T-helper 17 cell (primary cell): ENCODE data around the gene C1orf21. TPM values are rescaled to one million over a fixed set of nuclear protein-coding genes. Genes with fewer than 3 reads are reported as not detected.

Source experiments
- ATAC-seq: fragments of 150-1000 bp; cut with Tn5 transposase; 2 replicates; pipeline ENCODE4 v1.10.0; 2021; ENCODE audit warnings: mild to moderate bottlenecking, moderate library complexity
- DNase-seq, 3 donors: peaks; one replicate each; pipeline versions ENCODE4 v3.0.0 to v3.0.0-alpha.2; 2020 to 2021
- H3K9me3 ChIP-seq: one replicate; pipeline ENCODE4 v1.7.0; 2013; ENCODE audit warnings: low read length, mild to moderate bottlenecking; ENCODE audit not compliant: control insufficient read depth, poor library complexity, severe bottlenecking
- H3K27ac Mint-ChIP-seq: one replicate; pipeline ENCODE4 v1.8.0; 2022; ENCODE audit warnings: mild to moderate bottlenecking, moderate library complexity, mixed read lengths
- H3K27me3 Mint-ChIP-seq: one replicate; pipeline ENCODE4 v1.8.0; 2022; ENCODE audit warnings: mixed read lengths
- H3K36me3 Mint-ChIP-seq: one replicate; pipeline ENCODE4 v1.8.0; 2022; ENCODE audit warnings: low read depth, mixed read lengths
- H3K4me1 Mint-ChIP-seq: one replicate; pipeline ENCODE4 v1.8.0; 2022; ENCODE audit warnings: mild to moderate bottlenecking, mixed read lengths
- H3K4me3 Mint-ChIP-seq: one replicate; pipeline ENCODE4 v1.8.0; 2022; ENCODE audit warnings: mild to moderate bottlenecking, moderate library complexity, mixed read lengths
- total RNA-seq, 4 donors: library from RNA in 2 of 4; stranded (reverse) in 2 of 4; gene quantifications; one replicate each; pipeline ENCODE4 v1.2.3 and lab custom pipeline; 2022 to 2026

Gene C1orf21
- total RNA-seq, 2 donors from 2014 or later = 0.78 to 1.1 TPM

DNA sequence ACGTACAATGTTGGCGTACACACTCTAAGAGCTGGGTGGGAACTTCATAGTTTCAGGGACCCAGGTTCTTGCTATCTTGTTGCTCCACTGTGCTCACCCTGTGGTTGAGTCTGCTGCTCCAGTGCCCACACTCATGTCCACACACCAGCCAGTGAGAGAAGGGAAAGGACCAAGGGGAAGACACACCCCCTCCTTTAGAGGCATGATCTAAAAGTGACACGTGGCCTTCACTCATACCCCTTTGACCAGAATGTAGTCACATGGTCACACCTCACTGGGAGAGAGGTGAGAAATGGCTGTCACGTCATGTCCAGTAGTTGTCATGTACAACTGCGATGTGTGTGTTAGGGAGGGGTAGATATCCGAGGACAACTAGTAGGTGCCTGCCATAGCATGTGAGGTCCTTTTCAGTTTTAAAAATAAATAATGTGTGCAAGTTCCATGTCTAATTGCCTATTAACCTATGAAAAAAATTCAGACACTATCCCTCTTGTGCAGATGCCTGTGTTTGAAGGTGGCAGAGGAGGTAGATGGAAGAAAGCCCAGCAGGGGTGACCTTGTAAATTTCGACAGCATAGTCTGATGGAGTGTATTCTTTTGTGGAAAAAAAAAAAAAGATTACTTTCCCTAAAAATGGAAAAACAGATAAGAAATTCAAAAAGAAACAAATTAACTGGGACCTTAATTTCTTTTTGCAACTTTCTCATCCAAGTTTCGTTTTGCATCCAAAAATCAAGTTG lies 149.6 kb downstream of the C1orf21 start:
- Mint-ChIP-seq H3K4me1 (no peaks in the 10 kb centered on the region), H3K27me3 (peaks cover 12% of the 10 kb centered on the region), H3K27ac (no peak overlapping the region), H3K4me3 (no peak overlapping the region), H3K36me3 (no peaks in the 10 kb centered on the region)
- ATAC-seq (no peak), DNase-seq (no peak)
- no peaks in the 10 kb centered on the region for H3K9me3 ChIP-seq

DNA sequence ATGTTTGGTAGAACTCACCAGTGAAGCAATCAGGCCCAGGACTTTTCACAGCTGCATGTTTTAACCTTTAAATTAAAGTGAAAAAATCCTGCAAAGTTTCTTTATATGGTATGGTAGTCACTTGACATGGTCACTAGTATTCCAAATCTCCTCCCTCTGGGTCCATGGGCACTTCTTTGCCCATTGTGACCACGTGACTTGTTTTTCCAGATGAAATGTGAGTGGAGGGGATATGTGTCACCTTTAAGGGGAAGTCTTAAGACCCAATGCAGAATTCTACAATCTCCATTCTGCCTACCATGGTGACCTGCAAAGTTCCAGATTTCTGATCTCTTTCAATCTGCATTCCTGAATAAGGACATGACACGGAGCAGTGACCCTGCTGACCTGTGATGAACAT lies 152.8 kb downstream of the C1orf21 start:
- Mint-ChIP-seq H3K4me1 (no peaks in the 10 kb centered on the region), H3K36me3 (no peaks in the 10 kb centered on the region), H3K27ac (no peak overlapping the region), H3K4me3 (no peak overlapping the region), H3K27me3 (peaks cover 13% of the 10 kb centered on the region)
- H3K9me3 ChIP-seq = no peaks in the 10 kb centered on the region
- no peak for ATAC-seq
- DNase-seq = no peak

DNA sequence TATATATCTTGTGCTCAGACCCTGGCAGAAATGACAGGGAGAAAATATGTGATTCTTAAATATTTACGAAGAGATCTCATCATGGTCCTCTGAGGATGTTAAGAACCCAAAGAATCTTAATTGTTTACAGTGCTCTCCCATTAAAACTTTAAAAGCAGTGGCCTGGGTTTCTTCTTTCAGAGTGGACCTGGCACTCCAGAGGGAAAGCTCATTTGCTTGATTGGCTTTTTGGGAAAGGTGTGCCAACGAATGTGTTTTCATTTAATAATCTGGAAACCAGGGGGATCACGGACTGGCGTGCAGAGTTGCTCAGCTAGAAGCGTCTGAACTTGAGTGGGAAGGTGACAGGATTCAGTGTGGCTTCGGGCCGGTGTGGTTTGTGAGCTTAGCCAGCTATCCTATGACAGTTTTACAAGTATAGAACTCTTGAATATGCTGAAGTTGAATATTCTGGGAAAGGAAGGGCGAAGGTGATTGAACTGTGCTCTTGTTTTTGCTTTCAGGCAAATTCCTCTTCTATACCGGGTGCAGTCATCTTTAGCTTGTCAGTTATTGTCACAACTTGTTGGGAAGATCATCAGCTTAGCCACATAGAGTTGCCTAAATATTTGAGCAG lies 154.8 kb downstream of the C1orf21 start:
- Mint-ChIP-seq H3K4me1 (no peaks in the 10 kb centered on the region), H3K4me3 (no peak overlapping the region), H3K36me3 (no peaks in the 10 kb centered on the region), H3K27me3 (peaks cover 15% of the 10 kb centered on the region), H3K27ac (no peak overlapping the region)
- no peaks in the 10 kb centered on the region for H3K9me3 ChIP-seq
- ATAC-seq (no peak), DNase-seq (no peak)

DNA sequence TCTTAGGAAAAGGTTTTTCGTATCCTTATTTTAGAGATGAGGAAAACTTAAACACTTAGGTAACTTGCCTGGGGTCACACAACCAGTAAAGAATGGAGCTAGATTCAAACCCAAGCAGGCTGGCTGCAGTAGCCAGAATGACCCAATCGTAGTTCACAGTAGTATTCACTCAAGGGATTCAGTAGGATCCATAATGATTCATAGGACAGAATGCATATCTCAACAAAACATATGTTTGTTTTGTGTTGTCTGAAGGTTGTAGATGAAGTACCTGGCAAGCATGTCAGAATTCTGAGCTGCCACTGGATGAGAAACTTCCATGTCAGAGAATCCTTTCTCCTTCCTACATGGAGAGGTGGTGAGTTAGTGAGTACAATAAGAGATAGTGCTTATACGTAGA lies 155.5 kb downstream of the C1orf21 start:
- H3K36me3 Mint-ChIP-seq = no peaks in the 10 kb centered on the region
- no peak overlapping the region for H3K27ac Mint-ChIP-seq
- no peaks in the 10 kb centered on the region for H3K4me1 Mint-ChIP-seq
- DNase-seq = no peak
- no peak overlapping the region for H3K4me3 Mint-ChIP-seq
- H3K9me3 ChIP-seq = no peaks in the 10 kb centered on the region
- peaks cover 15% of the 10 kb centered on the region for H3K27me3 Mint-ChIP-seq
- no peak for ATAC-seq

DNA sequence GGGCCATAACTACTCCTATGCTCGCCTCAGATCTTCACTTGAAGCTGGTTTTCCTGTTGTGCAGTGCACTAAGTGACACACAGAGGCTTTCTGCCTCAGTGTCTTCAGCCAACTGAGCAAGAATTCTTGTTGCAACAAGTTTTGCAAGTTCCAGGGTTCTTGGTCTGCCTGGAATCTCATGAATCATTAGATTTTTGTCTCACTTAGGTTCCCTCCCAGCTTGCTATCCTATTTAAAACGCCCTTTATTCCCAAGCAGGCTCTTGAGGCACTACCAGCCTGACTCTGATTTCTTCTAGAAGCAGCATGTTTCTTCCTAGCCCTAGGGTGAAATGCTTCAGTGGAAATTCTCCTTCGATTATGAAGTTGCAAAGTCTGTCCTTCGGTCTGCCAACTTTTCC lies 158.8 kb downstream of the C1orf21 start:
- H3K36me3 Mint-ChIP-seq = no peaks in the 10 kb centered on the region
- ATAC-seq = no peak
- no peak for DNase-seq
- H3K4me3 Mint-ChIP-seq = no peak overlapping the region
- H3K27me3 Mint-ChIP-seq = peaks cover 18% of the 10 kb centered on the region
- H3K9me3 ChIP-seq = no peaks in the 10 kb centered on the region
- no peak overlapping the region for H3K27ac Mint-ChIP-seq
- H3K4me1 Mint-ChIP-seq = no peaks in the 10 kb centered on the region

DNA sequence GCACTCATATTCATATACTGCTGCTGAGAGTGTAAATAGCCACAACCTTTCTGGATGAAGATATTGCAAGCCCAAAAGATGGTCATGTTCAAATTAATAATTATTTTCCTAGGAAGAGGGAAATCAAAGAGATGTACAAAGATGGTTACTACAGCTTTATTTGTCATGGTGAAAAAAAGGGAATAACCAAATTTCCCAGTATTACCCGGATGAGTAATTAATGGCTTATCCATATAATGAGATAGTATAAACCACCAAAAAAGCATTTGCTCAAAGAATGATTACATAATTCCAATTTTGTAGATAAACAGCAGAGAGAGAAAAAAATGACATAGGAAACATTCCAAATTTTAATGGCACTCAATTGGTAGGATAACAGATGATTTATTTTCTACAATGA lies 165.6 kb downstream of the C1orf21 start:
- DNase-seq (no peak), ATAC-seq (no peak)
- H3K4me3 Mint-ChIP-seq = no peak overlapping the region
- H3K27me3 Mint-ChIP-seq = peaks cover 53% of the 10 kb centered on the region
- no peaks in the 10 kb centered on the region for H3K9me3 ChIP-seq
- H3K4me1 Mint-ChIP-seq = no peaks in the 10 kb centered on the region
- no peak overlapping the region for H3K27ac Mint-ChIP-seq
- peaks cover 4% of the 10 kb centered on the region for H3K36me3 Mint-ChIP-seq

DNA sequence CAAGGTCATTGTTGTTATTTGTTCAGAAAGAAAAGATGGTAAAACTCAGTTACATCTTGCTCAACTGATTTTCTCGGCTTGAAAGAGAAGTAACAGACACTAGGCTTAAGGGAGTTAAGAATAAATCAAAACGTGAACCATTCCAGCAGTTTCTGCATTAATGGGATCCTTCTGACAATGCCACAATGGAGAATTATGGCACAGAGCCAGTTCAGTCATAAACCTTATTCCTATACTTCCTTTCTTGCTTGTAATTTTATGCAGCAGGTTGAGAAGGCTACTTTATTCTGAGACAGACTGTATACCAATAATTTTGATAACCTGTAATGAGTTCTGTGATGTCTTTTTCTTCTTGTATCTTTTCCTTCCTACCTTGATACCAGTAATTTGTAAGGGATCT lies 167.0 kb downstream of the C1orf21 start:
- Mint-ChIP-seq H3K36me3 (peaks cover 4% of the 10 kb centered on the region), H3K27me3 (peaks cover 53% of the 10 kb centered on the region), H3K4me1 (no peaks in the 10 kb centered on the region), H3K4me3 (no peak overlapping the region), H3K27ac (no peak overlapping the region)
- DNase-seq = no peak
- no peak for ATAC-seq
- no peaks in the 10 kb centered on the region for H3K9me3 ChIP-seq

DNA sequence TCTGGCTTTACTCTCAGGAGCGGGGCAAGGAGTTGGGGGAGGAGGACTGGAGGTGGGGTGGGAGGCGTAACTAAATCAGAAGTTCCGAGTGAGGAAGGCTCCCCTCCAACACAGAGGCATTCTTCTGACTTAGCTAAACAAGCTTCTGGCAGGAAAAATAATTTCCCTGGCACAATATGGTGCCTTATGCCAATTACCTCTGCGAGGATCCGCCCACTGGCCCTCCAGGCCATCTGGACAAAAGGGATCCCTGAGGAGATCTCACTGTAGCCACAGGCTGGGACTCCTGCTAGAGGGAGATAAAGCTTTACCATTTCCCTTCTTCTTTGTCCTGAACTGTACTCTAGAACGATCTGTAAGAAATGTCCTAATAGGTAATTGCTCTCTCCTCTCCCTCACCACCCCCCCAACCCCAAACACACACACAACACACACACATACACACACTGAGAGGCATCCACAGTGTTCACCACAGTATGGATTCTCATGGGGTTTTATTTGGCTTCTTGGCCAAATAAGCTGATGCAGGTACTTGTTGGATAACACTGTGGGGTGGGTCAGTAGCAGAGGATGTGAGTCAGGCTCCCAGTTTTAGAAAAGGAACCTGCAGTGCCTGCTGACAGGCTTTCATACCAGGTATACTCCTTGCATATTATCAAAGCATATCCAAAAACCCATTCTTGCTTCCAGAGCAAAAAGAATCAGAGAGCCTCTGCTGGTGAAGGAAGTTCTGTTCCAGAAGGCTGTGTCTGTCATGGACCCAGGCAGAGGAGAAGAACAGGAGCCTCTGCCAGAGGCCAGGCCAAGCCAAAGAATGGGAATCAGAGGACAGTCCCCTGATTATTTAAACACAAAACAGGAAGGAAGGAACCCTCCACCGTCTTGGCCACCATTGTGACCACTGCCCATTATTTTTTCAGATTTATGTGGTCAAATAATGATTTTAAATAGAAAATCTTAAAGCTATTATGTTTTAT lies 169.1 kb downstream of the C1orf21 start:
- H3K27ac Mint-ChIP-seq = no peak overlapping the region
- ATAC-seq (no peak), DNase-seq (no peak)
- peaks cover 4% of the 10 kb centered on the region for H3K36me3 Mint-ChIP-seq
- H3K9me3 ChIP-seq = no peaks in the 10 kb centered on the region
- peaks cover 47% of the 10 kb centered on the region for H3K27me3 Mint-ChIP-seq
- no peak overlapping the region for H3K4me3 Mint-ChIP-seq
- no peaks in the 10 kb centered on the region for H3K4me1 Mint-ChIP-seq

DNA sequence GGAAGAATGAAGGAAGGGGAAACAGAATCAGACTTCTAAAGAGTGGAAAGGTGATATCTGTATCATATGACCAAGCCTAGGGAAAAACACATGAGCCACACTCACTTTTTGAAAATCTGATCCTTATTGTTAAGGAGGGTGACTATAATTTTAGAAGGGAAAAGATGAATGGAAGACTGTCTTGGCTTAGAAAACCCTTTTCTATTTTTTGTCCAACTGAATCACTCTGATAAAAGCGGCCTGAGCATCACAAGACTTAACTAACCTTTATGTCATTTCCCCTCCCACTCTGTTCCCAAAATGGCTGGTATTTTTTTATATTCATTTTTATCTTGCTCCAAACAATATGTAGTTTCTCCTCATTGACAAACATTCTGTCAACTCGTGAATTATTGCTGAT lies 169.8 kb downstream of the C1orf21 start:
- DNase-seq (no peak), ATAC-seq (no peak)
- H3K27me3 Mint-ChIP-seq = peaks cover 40% of the 10 kb centered on the region
- no peak overlapping the region for H3K4me3 Mint-ChIP-seq
- peaks cover 4% of the 10 kb centered on the region for H3K36me3 Mint-ChIP-seq
- H3K4me1 Mint-ChIP-seq = no peaks in the 10 kb centered on the region
- no peaks in the 10 kb centered on the region for H3K9me3 ChIP-seq
- no peak overlapping the region for H3K27ac Mint-ChIP-seq

DNA sequence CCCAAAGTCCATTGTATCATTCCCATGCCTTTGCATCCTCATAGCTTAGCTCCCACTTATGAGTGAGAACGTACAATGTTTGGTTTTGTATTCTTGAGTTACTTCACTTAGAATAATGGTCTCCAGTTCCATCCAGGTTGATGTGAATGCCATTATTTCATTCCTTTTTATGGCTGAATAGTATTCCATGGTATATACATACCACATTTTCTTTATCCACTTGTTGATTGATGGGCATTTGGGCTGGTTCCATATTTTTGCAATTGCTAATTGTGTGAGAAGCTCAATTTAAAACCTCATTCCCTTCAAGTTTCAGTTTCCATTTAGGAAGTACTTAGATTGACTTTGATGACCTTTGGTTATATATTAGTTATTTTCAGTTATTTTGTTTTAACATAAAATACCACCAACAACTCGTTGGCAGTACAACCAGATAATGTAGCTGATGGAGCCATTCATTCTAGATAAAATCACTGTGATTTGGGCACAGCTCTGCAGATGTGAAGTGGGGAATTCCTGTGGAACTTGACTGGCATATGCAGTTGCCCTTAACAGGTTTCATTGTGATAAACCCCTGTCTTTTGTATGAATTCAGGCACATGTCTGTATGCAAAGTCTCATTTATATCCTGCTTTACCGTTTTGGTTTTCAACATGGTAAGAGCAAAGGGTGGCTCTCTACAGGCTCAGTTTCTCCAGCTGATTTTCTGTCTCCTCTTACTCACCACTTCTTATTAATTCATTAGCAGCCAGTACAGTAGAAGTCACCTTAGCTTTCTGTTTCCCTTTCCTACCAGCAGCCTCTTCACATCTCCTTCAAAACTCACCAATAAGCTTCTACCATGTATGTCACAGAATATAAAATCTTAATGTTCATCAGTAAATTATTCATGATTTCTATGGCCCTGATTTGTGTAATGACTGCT lies 170.9 kb downstream of the C1orf21 start:
- no peak overlapping the region for H3K27ac Mint-ChIP-seq
- no peak for DNase-seq
- no peaks in the 10 kb centered on the region for H3K4me1 Mint-ChIP-seq
- ATAC-seq = no peak
- H3K4me3 Mint-ChIP-seq = no peak overlapping the region
- peaks cover 4% of the 10 kb centered on the region for H3K36me3 Mint-ChIP-seq
- H3K27me3 Mint-ChIP-seq = peaks cover 41% of the 10 kb centered on the region
- H3K9me3 ChIP-seq = no peaks in the 10 kb centered on the region

DNA sequence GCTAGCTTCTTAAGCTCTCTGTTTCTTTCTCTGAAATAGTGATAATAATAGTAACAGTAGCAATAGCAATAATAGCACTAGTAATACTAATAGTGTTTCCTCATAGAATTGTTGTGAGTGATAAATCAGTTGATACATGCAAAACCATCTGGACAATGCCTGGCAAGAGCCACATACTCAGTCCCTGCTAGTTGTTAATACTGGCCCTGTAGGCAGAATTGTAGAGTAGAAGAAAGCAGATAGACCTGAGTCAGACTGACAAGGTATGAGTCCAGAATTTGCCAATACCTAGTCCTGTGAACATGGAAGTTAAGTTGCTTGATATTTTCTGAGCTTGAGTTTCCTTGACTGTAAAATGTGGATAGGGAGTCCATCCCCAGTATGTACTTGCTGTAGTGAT lies 171.9 kb downstream of the C1orf21 start:
- DNase-seq (no peak), ATAC-seq (no peak)
- Mint-ChIP-seq H3K27me3 (peaks cover 37% of the 10 kb centered on the region), H3K4me3 (no peak overlapping the region), H3K36me3 (peaks cover 2% of the 10 kb centered on the region), H3K27ac (no peak overlapping the region), H3K4me1 (no peaks in the 10 kb centered on the region)
- no peaks in the 10 kb centered on the region for H3K9me3 ChIP-seq

DNA sequence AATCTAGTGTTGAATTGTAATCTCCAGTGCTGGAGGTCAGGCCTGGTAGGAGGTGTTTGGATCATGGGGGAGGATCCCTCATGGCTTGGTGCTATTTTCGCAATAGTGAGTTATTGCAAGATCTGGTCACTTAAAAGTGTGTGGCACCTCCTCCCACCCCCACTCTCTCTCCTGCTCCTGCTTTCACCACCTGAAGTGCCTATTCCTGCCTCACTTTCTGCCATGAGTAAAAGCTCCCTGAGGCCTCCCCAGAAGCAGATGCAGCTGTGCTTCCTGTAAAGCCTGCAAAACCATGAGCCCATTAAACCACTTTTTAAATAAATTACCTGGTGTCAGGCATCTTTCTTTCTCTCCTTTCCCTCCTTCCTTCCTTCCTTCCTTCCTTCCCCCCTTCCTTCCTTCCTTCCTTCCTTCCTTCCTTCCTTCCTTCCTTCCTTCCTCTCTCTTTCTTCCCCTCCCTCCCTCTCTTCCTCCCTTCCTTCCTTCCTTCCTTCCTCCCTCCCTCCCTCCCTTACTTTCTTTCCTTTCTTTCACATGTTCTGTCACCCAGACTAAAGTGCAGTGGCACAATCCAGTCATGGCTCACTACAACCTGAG lies 172.4 kb downstream of the C1orf21 start:
- H3K36me3 Mint-ChIP-seq = peaks cover 2% of the 10 kb centered on the region
- H3K27ac Mint-ChIP-seq = no peak overlapping the region
- peaks cover 32% of the 10 kb centered on the region for H3K27me3 Mint-ChIP-seq
- H3K9me3 ChIP-seq = no peaks in the 10 kb centered on the region
- no peak for ATAC-seq
- DNase-seq = no peak
- no peak overlapping the region for H3K4me3 Mint-ChIP-seq
- no peaks in the 10 kb centered on the region for H3K4me1 Mint-ChIP-seq
